EL (cell line): ENCODE data around the gene ATF3.

ENCODE experiments used
- DNase-seq: peaks from one replicate; pipeline ENCODE4 v3.0.0-alpha.2; 2016

ATF3 gene

DNA sequence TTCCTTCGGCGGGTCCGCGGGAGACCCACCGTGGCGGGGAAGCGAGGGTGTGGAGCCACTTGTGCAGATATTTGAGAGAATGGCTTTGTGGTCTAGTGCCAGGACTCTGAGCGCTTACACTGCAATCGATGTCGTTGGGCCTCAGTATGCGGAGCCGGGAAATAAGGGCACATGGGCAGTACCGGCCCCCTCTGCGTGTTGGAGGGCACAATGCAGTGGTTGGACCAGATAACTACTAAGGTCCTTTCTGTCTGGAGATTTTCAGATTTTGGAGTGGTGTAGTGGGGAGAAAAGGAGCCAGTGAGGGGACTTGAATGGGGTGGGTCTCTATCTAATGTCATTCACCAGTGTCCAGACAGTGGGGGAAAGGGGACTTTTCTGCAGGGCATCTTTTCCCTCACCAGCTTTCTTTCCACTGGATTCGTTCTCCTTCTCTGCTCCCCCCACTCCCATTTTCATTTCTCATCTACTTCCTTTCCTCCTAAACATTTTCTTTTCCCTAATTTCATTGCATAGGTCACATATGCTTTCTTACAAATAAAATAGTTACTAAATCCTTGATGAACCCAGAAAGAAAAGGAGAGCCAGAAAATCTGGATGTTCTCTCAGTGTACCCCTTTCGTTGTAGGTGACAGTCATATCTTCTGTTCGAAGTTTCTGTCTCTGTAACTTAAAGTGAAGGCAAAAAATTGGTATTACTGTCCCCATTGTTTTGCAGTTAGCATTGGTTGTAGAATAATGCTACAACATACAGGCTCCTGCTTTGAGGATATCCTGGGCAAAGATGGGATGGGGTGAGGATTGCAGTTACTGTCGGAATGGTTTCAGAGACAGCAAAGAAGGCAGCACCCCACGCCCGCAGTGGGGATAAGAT lies 1.4 kb downstream of the ATF3 start:
- DNase-seq = peak; percentile 38

DNA sequence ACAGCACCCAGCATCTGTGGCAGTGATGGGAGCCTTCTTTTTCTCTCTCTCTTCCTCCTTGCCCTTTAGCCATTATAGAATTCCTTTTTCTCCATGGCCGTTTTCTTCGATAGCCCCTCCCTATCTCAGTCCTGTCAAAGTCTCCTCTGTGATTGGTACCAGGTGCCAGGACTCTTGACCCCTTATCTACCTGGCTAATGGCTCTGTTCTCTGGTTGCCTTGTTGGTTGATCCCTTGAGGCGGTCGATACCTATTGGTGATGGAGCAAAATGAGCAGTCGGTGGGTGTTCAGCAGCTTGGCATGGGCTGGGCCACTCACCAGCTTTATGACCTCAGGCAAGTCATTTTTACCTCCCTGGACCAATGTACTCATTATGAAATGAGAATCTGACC lies 2.0 kb downstream of the ATF3 start:
- DNase-seq = no peak

DNA sequence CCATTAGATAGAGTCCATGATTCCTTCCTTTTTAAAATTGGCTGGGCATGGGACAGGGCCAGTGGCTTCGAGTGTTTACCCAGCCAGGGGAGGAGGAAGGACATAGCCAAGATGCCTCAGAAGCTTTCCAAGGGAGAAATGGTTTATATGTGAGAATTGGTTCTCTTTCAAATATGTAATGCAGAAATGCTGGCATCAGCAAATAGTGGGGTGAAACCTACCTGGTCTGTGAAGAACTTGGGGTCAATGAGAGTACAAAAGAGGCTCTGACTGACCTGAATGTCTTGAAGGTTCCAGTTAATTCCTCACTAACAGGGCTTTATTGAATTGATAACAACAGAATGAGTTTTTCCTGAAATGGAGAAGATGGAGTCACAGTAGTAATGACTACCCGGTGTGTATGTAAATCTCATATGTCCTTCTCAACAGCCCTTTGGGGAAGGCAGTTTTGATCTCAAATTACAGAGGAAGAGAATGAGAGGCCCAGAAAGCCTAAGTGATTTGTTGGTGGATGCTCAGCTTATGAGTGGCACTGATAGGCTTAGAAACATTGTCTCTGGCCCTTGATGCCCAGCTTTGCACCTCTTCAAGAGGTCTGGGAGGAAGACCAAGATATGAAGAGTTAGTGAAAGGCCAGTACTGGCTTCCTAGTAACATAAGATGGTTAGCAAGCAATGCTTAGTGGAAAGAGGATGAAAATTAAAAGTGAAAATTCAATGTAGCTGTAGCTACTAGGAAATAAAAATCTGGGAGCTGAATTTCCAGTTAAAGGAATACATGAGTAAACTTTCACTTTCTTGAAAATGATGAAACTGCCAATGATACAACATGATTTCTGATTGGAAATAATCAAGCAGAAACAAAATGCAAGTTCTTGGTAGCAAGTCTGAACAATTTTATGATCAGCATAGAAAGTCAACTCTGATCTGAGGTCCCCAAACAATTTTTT lies 2.7 kb downstream of the ATF3 start:
- DNase-seq = no peak

DNA sequence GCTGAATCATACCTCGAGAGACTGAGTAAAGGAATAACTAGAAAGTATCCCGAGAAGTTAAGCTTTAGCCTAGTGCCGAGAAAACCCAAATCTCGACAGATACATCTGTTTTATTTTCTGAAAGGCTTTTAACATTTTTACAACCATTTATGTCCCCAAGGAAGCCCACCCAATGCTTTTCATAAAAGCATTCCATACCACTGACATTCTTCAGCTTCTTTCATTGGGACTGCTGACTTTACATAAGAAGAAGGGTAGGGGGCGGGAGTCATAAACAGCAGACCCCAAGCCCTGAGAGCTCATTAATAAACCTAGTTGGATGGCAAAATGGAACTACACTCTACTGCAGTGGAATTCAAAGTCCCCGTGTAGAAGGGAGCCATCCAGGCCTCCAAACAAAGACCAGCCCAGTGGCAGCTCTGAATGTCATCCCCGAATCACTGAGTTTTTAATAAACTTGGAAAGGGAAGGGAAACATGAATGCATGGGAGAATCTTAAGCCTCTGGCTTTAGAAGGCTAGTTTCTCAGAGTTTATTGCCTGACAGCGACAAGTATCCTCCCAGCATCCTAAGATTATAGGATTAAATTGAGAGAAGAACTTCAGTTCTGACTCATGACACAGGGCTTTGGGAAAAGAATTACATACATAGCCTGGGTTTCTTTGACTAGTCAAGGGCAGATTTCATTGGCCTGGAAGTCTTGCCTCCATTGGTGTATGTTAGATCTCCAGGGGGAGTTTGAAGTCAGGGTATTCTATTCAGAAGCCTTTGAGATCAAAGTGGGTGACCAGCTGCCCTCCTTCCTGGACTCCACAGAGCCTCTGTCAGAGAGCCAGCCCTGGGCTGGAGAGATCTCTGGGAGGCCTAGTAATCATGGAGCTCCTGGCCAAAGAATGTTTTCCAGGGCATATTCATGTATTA lies 3.7 kb downstream of the ATF3 start:
- peak; percentile 31 for DNase-seq

DNA sequence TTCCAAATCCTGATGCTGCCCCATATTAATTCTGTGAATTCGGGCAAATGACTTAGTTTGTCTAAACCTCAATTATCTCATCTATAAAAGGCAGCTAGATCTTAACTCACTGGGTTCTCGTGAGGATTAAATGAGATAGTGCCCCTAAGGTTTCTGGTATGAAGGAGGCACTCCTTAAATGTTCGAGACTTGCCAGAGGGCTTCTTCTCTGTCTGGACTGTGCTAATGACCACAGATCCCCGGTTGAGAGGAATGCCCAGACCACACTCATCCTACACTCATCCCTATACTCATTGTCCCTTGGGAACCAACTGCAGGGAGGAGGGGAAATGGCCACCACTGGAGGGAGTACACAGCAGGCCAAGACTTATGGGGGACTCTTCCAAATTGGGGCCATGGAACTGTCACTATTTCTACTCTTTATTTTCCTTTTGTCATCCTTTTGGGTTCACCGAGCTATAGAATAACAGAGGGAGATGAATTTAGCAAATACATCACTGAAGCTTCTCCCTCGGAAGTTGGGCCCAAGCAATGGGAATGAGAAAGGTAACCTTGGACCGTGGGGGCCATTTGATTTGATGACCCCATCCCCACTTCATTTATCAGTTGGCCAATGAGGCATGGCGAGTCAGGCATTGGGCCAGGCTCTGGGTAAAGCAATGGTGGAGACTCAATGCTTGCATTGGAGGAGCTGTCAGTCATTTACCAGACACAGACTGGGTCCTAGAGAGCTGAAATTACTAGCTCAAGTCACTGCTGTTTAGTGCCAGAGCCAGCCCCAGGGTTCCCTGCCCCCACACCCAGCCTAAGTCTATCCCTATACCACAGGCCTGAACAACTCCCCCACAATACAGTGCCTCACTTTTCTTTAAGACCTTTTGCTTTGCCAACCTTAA lies 5.1 kb downstream of the ATF3 start:
- DNase-seq = peak; percentile 74

DNA sequence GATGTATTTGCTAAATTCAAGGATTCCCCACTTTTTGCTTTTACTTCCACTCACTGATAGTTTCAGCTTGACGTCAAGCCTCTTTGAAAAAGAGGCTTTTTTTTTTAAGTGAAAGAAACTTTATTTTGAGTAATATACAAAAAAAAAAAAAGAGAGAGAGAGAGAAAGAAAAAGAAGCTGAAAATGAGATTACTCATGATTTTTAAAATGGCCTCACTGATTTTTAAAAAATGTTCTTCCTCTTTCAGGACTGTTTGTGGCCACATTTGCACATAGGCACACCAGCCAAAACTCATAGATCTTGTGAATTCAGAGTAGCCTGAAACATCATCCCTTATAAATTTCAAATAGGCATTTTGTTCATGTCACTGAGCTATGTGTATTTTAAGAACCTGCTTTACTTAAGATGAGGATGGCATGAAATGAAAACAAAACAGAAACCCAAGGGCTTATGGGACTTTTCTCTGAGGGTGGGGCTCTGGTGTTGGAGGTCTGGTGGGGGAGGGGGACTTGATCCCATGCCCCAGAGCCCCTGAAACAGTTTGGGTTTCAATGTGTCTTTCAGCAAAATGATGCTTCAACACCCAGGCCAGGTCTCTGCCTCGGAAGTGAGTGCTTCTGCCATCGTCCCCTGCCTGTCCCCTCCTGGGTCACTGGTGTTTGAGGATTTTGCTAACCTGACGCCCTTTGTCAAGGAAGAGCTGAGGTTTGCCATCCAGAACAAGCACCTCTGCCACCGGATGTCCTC lies 6.1 kb downstream of the ATF3 start:
- DNase-seq = no peak

DNA sequence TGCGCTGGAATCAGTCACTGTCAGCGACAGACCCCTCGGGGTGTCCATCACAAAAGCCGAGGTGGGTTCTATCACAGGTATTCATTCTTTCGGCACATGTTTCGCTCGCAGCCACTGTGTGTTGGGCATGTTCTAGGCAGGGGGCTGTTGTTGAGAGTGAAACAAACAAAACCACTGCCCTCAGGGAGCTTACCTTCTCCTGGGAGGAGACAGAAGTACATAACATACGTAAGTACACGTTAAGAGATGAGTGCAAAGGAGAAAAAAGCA lies 6.6 kb downstream of the ATF3 start:
- no peak for DNase-seq

DNA sequence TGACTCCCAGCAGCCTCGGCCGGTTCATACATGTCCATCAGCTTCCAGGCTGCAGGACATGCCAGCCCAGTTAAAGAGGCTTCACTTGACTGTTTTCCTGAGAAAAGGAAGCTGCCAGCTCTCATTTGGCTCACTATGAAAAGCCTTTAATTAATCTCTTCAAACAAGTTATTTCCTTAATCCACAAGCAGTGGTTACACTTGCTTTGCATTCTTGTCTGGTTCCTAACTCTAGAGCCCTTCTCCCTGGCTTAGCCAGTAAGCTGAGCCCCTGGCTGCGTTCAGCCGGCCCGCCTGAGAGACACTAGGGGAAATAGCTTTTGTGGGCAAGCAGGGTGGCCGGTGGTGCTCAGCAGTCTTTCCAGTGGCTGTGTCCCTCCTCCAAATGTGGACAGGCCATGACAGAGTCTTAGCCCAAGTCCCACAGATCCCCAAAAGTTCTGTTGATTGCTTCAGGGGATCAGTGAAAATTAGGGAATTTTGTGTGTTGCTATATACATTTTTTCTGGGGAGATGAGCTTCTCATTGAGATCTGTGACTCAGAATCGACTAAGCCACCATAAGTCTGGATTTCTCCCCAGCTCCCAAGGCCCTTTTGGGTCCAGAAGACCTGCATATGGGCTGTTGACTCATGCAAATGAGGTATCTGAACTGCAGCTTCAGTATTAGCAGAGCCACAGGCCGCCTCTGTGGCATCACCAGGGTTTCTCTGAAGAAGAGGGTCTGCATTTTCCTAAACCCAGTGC lies 10.1 kb downstream of the ATF3 start:
- DNase-seq = peak; percentile 51

DNA sequence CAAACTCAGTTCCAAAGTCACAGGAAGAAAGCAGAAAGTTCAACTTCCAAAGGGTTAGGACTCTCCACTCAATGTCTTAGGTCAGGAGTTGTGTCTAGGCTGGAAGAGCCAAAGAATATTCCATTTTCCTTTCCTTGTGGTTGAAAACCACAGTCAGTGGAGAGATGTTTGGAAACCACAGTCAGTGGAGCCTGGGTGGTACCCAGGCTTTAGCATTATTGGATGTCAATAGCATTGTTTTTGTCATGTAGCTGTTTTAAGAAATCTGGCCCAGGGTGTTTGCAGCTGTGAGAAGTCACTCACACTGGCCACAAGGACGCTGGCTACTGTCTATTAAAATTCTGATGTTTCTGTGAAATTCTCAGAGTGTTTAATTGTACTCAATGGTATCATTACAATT lies 11.7 kb downstream of the ATF3 start:
- no peak for DNase-seq

DNA sequence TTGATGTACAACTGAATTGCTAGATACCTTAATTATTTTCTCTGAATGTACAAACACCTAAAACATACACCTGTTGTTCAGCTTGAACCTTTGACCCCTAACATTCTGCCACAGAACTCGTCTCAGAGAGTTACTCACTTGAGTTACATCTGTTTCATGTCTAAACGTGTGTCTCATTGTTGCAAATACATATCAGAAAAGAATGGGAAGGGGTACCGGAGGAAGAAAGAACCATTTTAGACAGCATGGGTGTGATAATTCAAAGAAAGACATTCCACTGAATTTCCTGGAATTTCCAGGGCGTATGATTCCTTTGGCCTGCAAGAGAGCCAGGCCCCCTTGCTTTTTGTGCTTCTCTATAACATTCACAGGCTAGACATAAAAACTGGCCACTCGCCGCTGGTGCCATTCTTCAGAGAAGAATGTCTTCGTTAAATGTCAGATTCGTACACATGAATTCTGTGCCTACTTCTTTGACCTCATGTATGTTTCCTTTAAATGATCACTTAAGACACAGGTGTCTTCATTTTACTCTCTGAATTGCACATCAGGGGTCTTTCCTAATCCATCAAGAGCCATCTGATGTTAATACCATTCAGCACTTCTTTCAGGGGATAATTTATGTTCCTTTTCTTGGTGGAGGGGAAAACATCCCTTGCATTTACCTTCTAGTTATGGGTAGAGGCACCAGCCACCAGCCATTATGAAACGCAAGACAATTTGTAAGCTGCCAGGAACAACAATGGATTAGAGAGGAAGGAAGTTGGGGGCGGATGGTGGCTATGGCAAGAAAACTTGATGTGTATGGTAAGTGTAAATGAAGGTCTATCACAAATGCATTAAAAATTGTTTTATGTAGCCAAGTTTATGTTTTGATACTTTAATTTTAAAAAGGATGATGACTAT lies 12.7 kb downstream of the ATF3 start:
- DNase-seq = no peak

DNA sequence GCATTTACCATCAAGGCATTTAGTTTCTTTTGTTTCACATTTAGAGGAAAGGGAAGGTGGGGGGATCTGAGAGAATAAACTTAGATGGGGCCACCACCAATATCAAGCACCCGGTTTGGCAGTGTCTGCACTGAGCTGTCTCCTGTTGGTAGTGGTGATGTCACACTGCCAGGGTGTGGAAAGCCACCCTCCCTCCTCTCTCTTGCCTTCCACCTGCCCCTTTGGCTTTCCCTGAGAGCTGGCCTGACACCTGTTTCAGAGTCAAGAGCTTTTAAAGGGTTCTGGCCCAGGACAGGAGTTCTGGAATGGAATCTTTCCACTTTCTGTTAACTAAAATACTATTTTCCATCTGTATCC lies 13.4 kb downstream of the ATF3 start:
- DNase-seq = no peak

DNA sequence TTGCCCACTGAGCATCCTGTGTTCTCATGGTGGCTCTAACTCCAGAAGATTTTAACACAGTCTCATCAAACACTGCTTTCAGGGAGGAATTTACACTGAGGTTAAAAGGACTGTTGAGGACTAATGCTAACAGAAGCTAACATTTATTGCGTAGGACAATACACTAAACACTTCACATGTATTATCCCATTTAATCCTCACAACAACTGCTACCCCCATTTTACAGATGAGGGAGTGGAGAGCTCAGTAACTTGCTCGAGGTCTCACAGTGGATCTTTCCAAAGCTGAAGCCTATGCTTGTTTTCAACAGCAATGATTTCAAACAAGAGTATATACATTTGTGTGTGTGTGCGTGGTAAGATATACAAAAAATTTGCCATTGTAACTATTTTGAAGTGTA lies 13.9 kb downstream of the ATF3 start:
- no peak for DNase-seq

DNA sequence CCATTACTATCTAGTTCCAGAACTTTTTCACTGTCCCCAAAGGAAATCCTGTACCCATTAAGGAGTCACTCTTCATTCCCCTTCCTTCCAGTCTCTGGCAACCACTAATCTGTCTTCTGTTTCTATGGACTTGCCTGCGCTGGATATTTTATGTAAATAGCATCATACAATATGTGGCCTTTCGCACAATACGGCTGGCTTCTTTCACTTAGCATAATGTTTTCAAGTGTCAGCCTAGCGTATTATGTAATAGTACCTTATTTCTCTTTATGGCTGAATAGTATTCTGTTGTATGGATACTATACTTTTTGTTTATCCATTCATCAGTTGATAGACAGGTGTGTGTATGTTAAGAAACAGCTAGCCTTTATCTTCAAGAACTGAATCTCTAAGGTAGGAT lies 14.3 kb downstream of the ATF3 start:
- DNase-seq = no peak

DNA sequence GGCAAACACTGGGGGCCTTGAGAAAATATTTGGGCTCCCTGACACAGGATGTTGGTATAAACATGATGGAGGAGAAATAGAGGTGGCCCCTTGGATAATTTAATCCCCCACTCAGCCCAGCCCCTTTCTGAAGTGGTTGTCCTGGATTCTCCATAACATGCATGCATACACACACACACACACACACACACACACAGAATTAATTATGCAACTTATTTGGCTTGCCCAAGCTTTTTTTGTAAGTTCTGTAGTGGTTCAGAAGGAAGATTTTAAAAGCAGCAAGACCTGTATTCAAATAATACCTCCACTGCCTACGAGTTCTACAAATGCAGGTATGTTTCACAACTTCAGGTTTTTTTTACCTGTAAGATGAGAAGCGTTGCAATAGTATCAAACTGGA lies 15.0 kb downstream of the ATF3 start:
- DNase-seq = no peak

DNA sequence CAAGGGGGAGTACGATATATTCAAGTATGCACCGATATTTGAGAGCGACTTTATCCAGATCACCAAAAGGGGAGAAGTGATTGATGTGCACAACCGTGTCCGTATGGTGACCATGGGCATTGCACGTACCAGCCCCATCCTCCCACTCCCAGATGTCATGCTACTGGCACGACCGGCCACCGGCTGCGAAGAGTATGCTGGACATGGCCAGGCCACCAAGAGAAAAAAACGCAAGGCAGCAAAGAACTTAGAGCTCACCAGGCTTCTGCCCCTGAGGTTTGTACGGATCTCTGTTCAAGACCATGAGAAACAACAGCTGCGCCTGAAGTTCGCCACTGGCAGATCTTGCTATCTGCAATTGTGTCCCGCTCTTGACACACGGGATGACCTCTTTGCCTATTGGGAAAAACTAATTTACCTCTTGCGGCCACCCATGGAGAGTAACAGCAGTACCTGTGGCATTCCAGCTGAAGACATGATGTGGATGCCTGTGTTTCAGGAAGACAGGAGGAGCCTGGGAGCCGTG lies 16.5 kb downstream of the ATF3 start:
- DNase-seq = no peak

DNA sequence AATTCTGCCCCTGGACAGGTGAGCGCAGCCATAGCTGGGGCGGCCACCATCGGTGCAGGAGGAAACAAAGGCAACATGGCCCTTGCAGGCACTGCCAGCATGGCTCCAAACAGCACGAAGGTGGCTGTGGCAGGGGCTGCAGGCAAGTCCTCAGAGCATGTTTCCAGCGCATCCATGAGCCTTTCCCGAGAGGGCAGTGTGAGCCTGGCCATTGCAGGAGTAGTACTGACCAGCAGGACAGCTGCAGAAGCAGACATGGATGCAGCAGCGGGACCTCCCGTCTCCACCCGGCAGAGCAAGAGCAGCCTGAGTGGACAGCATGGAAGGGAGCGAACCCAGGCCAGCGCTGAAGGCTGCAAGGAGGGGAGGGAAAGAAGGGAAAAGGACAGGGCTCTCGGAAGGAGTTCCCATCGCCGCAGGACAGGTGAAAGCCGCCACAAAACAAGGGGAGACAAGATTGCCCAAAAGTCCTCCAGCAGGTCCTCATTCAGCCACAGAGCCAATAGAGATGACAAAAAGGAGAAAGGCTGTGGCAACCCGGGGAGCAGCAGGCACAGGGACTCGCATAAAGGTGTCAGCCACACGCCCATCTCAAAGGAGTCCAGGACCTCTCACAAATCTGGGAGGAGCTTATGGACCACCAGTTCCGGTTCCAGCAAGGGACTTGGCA lies 17.4 kb downstream of the ATF3 start:
- DNase-seq = no peak

DNA sequence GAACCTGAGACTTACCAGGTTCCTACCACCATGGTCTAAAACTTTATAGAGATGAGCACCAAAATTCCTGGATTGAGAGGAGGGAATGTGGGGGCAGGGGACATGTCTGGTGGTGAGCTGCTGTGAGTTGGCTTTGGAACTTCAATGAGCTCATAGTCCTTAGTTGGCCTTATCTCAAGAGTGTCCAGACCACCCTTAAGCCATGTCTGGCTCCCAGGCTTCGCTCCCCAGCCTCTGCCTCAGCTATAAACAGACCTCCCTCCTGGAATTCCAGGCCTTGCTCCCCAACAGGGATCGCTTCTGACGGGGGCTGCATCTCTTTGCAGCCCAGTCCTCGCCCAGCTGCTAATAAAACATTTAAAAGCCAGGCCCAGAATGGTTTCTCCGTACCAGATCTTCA lies 19.5 kb downstream of the ATF3 start:
- DNase-seq = no peak

DNA sequence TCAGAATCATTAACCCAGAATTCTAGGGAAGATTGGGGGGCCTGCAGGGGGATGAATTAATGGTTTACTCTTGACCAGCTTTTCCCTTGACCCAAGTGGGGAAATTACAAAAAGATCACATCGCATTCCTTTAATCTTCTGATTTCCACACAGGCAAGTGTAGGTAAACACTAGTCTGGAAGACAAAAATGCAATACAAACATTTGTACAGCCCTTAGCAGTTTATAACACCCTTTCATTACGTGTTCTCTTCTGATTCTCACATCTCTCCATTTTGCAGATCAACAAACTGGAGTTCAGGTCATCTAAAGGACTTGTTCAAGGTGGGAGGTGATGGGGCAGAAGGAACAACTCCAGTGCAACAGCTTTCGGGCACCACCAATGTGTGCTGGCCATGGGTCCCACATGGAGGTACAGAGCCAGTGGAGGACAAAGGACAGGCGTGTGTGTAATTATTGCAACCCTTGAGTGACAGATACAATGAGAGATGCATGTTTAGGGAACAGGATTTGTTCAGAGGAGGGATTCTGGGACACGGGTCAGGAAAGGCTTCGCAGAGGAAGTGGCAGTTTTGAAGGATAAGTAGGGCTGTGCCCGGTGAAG lies 20.4 kb downstream of the ATF3 start:
- DNase-seq = no peak
